Activated CD4-positive, alpha-beta T cell treated with anti-CD3 and anti-CD28 coated beads, Interleukin-2, amount 50 U/mL, for 4 hours (primary cell): Measurements from ENCODE around the gene CDKN1C.

Experiments
- DNase-seq, 2 experiments: peaks; one replicate each; pipeline ENCODE4 v3.0.0-alpha.2; 2020

CDKN1C gene

GRCh38 chr11:2887515-2888195, 2.1 kb upstream of the CDKN1C start:
- DNase-seq, result no peak

DNA sequence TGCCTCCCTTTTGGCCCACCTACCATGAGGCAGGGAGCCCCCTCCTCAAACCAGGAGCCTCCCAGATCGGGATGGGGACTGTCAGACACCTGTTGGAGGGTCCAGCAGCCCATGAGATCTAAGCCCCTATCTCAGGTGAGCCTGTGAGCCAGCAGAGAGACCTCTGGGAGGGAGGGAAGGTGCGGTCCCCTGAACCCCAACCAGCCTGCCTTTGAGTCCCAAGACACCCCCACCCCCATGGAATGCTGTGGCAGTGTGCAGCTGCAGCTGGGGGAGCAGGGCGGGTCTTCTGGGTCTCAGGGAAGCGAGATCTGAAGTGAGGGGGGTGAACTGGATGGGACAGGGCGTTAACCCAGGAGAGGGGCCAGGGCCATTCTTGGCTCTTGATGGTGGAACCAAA, 1.4 kb upstream of the CDKN1C start:
- DNase-seq, result no peak

DNA sequence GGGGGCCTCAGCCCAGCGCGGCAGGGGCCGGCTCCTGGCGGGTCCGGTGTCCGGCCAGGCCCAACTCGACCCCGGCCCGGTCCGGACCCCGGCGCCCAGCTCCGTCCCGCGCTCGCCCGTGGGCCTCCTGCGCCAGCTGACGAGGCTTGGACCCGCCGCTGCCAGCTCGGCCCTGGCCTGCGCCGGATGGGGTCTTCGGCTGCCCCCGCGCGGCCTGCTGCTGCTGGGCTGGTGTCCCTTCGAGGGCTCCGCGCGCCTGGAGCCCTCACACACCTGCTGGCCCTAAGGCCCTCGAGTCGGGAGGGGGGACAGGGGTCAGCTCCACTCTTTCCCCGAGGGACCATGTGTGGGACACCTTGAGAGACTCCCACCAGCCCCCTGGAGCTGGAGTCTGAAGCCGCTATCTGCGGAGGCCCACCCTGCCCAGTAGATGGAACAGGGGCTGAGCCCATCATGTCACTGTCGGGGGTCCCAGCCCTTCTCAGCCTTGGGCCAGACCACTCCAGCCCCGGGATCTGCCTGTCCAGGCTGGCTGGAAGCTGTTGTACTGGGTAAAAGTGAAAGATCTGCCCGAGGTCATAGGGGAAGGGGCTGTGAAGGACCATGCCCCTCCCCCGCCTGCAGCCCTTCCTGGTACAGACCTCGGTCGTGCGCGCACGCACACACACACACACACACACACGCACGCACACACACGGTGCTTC, 768 bp upstream of the CDKN1C start:
- DNase-seq, result no peak

- DNase-seq, result no peak
Observed at GRCh38 chr11:2885017-2885677, 428 bp downstream of the CDKN1C start.

DNA sequence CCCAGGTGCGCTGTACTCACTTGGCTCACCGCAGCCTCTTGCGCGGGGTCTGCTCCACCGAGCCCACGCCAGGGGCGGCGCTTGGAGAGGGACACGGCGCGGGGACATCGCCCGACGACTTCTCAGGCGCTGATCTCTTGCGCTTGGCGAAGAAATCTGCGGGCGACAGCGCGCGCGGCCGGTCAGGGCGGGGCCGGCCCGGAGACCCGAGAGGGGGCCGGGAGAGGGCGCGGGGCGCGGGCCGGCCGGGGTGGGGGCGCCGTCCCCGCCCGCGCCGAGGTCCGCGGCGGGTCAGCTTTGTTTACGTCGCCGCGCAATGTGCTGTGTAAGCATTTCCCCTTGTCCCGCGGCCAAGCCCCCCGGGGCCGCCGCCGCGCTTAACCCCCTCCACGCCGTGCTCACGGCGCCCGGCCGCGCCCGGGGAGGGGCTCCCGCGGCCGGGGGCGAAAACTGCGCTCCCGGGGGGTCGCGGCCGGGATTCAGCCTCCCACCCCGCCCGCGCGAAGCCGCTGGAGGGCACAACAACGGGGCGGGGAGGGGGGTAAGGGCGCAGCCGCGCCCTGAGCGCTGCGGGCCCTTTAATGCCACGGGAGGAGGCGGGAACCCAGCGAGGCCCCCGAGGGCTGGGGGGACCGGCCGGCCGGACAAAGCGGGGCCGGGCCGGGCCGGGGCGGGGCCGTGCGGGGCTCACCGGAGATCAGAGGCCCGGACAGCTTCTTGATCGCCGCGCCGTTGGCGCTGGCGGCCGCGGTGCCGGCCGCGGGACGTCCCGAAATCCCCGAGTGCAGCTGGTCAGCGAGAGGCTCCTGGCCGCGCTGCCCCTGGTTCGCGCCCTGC, 1.4 kb downstream of the CDKN1C start:
- DNase-seq, result no peak

- no peak for DNase-seq
Observed at GRCh38 chr11:2883640-2883978, 2.0 kb downstream of the CDKN1C start.

- no peak for DNase-seq
Observed at GRCh38 chr11:2882396-2883110, 3.0 kb downstream of the CDKN1C start.

- DNase-seq, result no peak
Observed at GRCh38 chr11:2881981-2882375, 3.6 kb downstream of the CDKN1C start.

DNA sequence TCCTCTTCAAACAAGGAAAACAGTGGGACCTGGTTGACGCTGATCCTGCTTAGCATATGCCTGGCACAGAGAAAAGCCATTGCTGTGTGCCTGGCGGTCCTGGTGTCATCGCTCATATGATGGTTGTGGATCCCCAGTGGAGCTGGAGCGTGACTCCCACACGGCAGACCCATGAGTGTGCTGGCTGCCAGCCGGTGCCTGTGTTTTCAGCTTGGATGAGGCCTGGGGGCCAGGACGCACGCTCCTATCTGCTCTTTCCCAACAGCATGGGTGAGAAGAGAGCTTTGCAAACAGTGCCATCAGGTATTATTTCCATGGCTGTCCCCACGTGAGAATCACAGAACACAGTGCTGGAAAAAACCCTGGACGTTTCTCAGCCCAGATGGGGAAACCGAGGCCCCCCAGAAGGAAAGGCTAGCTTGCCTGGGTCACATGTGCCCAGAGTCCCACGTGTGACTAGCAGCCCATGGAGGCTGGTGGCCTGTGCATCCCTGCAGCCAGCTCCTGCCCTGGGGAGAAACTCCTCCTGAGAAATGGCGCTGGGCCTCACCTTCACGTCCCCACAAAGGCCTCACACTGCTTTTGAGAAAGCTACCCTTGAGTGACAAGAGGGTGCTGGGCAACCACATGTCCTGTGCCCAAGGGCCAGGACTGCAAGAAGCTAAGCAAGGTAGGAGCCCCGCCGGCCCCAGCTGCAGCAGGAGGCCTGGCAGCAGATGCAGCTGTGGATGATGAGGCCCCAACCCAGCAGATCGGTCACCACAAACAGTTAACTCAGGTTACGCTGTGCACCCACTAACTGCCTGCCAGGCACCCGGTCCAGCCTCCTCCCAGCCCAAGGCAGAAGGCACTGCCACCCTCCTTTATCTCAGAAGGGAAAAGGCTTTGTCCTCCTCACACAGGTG, 4.2 kb downstream of the CDKN1C start:
- no peak for DNase-seq

DNA sequence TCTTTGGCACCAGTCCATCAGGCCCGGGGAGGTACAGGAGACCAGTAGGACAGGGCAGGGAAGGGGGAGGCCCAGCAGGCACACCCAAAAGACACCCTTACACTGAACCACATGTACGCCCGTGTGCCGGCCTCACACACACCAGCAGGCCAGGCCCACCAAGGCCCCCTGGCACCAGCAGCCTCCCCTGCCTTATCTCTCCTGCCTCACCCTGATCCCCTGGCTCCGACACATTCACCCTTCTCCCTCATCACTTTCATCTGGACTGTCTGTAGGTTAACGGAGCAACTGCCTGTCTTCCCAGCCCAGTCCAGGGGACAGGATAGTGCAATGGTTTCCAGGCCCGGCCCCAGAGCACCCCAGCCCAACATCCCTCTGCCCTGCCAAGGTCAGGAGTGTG, 4.9 kb downstream of the CDKN1C start:
- DNase-seq, result no peak

GRCh38 chr11:2878782-2879181, 6.8 kb downstream of the CDKN1C start:
- DNase-seq, result no peak

DNA sequence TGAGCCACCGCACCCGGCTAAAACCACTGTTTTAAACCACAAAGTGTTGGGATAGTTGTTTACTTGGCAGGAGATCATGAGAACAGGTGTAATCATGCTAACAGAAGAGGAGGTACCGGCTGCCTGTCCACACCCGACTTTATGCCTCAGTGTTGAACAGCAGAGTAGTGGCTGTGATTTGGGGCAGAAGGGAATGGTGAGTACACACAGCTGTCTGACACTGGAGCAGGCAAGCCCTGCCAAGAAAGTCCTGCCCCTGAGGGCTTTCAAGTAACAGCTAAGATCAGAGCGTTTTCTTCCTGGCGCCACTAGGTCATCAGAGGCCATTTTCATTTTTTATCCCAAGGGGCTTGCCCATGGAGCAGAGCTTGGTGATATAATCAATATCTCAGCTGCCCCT, 8.1 kb downstream of the CDKN1C start:
- DNase-seq, result no peak

DNA sequence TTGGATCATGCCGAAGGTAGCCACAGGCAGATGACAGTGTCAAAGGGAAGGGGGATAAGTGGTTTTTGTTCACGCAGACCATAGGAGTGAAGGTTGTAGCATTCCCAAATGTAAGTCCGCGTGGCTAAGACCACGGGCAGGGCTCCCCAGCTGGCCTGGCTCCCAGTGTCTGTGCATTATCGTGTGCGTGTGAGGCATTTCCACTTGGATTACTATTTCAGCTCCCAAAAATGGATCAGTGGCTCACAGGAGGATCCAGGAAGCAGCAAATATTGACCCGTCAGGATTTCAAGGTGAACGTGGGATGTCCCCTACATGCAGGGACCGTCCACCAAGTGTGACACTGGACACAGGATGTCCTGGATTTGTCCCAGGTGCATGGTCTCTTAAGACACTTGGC, 10.6 kb downstream of the CDKN1C start:
- no peak for DNase-seq

DNA sequence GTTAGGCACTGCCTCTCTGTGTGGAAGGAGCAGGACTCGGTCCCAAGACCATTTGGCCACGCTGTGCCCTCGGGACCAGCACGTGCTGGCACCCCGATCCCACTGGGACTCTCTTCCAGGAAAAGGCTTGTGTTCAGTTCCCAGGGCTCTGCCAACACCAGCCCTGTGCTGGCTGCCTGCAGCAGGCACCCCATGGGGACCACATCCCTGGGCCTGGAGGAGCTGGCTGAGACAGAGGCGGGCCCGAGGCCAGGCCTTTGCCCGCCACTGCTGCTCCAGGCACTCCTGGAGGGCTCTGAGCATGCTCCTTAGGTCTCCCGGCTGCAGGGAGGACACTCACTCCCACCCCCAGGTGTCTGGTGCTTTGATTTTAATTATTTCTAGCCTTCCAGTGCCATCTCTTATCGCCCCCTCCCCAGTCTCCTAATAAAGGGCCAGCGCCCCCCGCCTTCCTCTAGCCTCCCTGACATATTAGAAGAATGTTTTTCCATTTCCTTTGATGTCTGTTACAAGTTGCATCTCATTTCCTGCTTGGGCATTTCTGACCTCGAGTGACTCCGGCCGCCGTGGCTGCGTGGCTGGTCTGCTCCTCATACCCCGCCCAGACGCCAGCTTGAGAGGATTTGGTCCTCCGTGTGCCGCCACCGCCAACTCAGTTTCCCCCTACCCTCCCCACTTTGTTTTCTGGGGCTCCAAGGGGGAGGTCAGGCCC, 14.4 kb downstream of the CDKN1C start:
- no peak for DNase-seq

DNA sequence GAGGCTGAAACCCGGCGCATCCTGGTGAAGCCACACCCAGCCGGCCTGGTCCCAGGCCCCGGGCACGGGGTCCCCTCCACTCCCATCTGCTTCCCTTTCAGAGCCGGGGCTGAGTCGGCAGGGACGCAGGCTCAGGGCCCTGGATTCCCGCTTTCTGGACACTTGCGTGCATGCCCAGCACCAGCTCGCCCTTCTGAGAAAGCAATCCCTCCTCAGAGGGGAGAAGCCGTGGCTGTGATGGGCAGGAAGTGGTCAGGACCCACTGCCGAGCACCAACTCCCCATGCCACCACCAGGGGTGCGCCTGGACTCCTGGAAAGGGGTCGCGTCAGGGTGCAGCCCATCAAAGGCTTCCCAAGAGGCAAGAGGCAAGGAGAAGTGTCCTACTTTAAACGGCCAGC, 15.1 kb downstream of the CDKN1C start:
- DNase-seq, result no peak

DNA sequence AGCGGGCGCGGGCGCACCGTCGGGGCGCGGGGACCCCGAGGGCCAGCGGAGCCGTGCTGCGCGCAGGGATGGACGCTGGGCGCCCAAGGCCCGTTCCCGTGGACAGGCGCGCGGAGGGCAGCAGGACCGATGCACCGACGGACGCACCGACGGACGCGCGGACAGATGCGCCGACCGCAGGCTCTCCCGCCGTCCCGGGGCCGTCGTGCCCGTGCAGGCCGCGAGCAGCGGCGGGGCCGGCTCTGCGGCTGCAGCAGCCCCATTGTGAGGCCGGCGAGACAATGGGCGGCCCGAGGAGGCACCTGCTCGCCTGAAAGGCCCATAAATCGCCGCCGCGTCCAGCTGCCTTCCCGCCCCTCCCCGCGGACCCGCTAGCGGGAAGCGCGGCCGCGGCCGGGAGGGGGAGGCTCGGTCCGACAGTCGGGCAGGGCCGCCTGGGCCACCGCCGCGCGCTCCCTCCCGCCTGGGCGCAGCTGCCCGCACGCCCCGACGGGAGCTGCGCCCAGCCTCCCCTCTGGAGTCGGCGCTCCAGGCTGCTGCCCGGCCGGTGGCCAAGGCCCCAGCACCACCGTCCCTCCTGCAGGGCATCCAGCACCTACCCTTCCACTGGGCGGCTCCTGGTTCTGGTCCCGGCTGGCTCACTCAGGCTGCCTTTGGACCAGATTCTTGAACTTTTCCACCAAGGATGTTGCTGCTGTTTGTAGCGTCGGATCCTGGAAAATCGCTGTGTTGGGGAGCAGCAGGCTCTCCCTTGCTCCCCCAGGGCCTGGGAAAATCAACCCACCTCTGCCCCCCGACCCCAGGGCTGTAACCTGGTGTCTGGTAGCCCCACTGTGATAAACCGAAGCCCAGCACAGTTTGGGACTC, 15.8 kb downstream of the CDKN1C start:
- DNase-seq, result no peak

DNA sequence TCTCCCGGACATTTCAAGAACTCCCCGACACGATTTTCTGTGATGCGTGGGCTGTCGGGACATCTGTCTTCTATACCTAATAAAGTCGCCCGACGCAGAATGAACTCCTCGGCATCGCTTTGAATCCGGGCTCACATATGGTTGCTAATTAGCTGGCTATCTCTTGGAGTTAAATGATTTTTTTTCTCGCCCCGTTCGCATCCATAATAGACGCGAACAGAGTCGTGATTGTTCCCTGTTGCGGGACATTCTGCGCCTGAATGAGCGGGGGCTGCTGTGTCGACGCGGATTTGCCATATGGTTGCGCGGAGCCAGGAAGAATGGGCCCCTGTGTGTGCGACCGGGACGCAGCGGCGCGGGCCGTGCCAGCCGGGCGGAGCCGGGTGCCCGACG, 16.4 kb downstream of the CDKN1C start:
- no peak for DNase-seq

GRCh38 chr11:2868506-2869133, 17.0 kb downstream of the CDKN1C start:
- DNase-seq, result no peak

- no peak for DNase-seq
Observed at GRCh38 chr11:2867722-2868505, 17.7 kb downstream of the CDKN1C start.
